Heart right ventricle (tissue), 16 donors: ENCODE measurements around the gene SHB. TPM values are rescaled to one million over a fixed set of nuclear protein-coding genes. Genes with fewer than 3 reads are reported as not detected.

Experiments used
- ATAC-seq, 8 donors: fragments of 200-7000 bp; cut with Tn5 transposase; one replicate each; pipeline ENCODE4 v1.9.1; 2020; ENCODE audit warnings: mild to moderate bottlenecking in 8 of 8, moderate library complexity in 8 of 8, moderate number of reproducible peaks in 1 of 8
- DNase-seq, 2 donors: peaks; one replicate each; pipeline ENCODE4 v3.0.0-alpha.2; 2020
- H3K27ac ChIP-seq, 10 donors: fragments of 200-600 bp; sonication (generic) in 2 of 10; one replicate each; pipeline versions ENCODE4 v1.5.0 to v1.8.0; 2020 to 2022; ENCODE audit warnings: mild to moderate bottlenecking in 3 of 10
- H3K27me3 ChIP-seq, 7 donors: fragments of 200-600 bp; one replicate each; pipeline ENCODE4 v1.8.0; 2021 to 2022; ENCODE audit warnings: mild to moderate bottlenecking in 2 of 7
- H3K36me3 ChIP-seq, 9 donors: fragments of 200-600 bp; sonication (generic) in 1 of 9; one replicate each; pipeline versions ENCODE4 v1.5.0 to v1.8.0; 2020 to 2022; ENCODE audit warnings: mild to moderate bottlenecking in 2 of 9
- H3K4me1 ChIP-seq, 9 donors: fragments of 200-600 bp; sonication (generic) in 1 of 9; one replicate each; pipeline versions ENCODE4 v1.5.0 to v1.8.0; 2020 to 2022; ENCODE audit warnings: mild to moderate bottlenecking in 4 of 9
- H3K4me3 ChIP-seq, 10 donors: fragments of 200-600 bp; sonication (generic) in 2 of 10; one replicate each; pipeline versions ENCODE4 v1.5.0 to v1.8.0; 2020 to 2022; ENCODE audit warnings: mild to moderate bottlenecking in 7 of 10, moderate library complexity in 2 of 10
- H3K9me3 ChIP-seq, 11 donors: fragments of 200-600 bp in 10 of 11; sonication (generic) in 2 of 11; one replicate each; pipeline versions ENCODE4 v1.5.0 to v1.8.0; 2013 to 2022; ENCODE audit warnings: mild to moderate bottlenecking in 2 of 11, control low read depth in 1 of 11, moderate library complexity in 1 of 11
- WGBS, 2 donors: extraction: QIAGEN DNeasy Blood & Tissue Kit; methylation state at CpG; one replicate each; pipeline ENCODE4 v1.1.7; 2013; ENCODE audit warnings: inconsistent platforms in 1 of 2; 5-methylcytosine and 5-hydroxymethylcytosine counted together
- intact Hi-C, 10 donors: fragments of 100-400 bp; cut with DNase I; formaldehyde crosslinking; loops; one replicate each; pipeline versions ENCODE4 v1.11.1 to v1.14.2; 2022
- polyA plus RNA-seq, 2 donors: library from polyadenylated mRNA; stranded (reverse); fragments of 200-250 nt; gene quantifications; one replicate each; pipeline ENCODE4 v1.2.3, GENCODE V29; 2013
- total RNA-seq, 10 donors: library from RNA; stranded (reverse); fragmentation: NEBNext Ultra II Directional in 3 of 10; extraction: Animal tissue kit (Norgen Biotek cat#: 25700) in 3 of 10; gene quantifications; one replicate each; pipeline versions ENCODE4 v1.2.1 to v1.2.4, GENCODE V29; 2021 to 2023
- TF ChIP-seq, protein P1 (sequence below), 9 donors: fragments of 200-600 bp; sonication (generic) in 2 of 9; IDR thresholded peaks; one replicate each; pipeline versions ENCODE4 v1.5.0 to v1.8.0; 2021 to 2022; ENCODE audit warnings: antibody characterized with exemption in 9 of 9, mild to moderate bottlenecking in 5 of 9, moderate library complexity in 1 of 9
- donor health status: Arrhythmogenic right ventricular cardiomyopathy.
- donor health status: ischemic (EF 13 %, LVEDD 7.1; RV severe dilation, severe dysfunction).
- donor health status: healthy with polysubstance abuse.
- donor health status: DM: no; HTN: yes; CAD: no.
- donor health status: DM: no; HTN: no; CAD: no.
- donor health status: ischemic (EF 25% LVEDD 6.9; RV normal size, moderate dysfunction).
- donor health status: ischemic (EF 25% LVEDD 5.7; RV mildly dilated, moderate dysfunction).
- donor health status: healthy.
- donor health status: DM: yes; HTN: yes; CAD: no.
- donor health status: Ischemic cardiomyopathy.
- donor health status: ischemic (EF 35%, LVEDD 5.7; RV mildly dilated, moderate dysfunction).
- donor health status: nonischemic (EF 11% LVEDD 7.7; RV severe dilation, severe dysfunction).
- donor health status: DM: yes; HTN: yes; CAD: no.
- donor health status: PGD.
- donor health status: ischemic (EF 29% LVEDD 5.4; RV normal size, mild dysfunction).
- donor health status: nonischemic (EF 23%, LVEDD 6.1; RV moderate dilation, normal function).

Gene SHB
- total and polyA plus RNA-seq, 12 donors: 5.7 to 26.6 (median 18.0) TPM

- intact Hi-C loops: no loop called here
- DNase-seq (no peak), ATAC-seq (no peak)
- TF ChIP-seq, protein P1, sequence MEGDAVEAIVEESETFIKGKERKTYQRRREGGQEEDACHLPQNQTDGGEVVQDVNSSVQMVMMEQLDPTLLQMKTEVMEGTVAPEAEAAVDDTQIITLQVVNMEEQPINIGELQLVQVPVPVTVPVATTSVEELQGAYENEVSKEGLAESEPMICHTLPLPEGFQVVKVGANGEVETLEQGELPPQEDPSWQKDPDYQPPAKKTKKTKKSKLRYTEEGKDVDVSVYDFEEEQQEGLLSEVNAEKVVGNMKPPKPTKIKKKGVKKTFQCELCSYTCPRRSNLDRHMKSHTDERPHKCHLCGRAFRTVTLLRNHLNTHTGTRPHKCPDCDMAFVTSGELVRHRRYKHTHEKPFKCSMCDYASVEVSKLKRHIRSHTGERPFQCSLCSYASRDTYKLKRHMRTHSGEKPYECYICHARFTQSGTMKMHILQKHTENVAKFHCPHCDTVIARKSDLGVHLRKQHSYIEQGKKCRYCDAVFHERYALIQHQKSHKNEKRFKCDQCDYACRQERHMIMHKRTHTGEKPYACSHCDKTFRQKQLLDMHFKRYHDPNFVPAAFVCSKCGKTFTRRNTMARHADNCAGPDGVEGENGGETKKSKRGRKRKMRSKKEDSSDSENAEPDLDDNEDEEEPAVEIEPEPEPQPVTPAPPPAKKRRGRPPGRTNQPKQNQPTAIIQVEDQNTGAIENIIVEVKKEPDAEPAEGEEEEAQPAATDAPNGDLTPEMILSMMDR (IDR thresholded peaks at IDR 0.05): no peak
- Histone ChIP-seq H3K27me3 (no peaks in the 10 kb centered on the region), H3K4me3 (no peak overlapping the region), H3K27ac (no peak overlapping the region), H3K9me3 (no peaks in the 10 kb centered on the region), H3K4me1 (peaks cover 14 to 86% (median 64%) of the 10 kb centered on the region in 9 donors), H3K36me3 (peaks cover 0 to 4% (median 0%) of the 10 kb centered on the region in 9 donors)
- 88 to 94% methylated on average over 17 of the region's 17 CpGs for WGBS, 2 donors
Observed at GRCh38 chr9:38003946-38004808, 64.8 kb downstream of the SHB start.

DNA sequence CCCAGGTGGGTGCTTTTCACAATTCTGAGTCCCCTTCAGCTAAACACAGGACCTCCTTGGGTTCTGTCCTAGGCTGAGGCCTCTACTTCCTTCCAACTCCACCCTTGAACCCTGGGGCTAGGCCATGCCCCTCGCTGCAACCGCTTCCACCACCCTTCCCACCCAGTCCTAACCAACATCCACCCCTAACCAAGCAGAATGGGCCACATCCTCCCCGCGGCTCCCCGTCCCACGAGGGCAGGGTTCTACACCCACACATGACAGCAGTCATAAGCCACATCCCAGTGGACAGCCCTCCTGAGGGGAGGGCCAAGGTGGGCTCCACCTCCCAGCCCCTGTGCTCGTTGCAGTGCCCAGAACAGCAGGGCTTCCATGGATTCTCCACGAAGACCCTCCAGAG lies 65.8 kb downstream of the SHB start:
- H3K9me3 ChIP-seq: no peaks in the 10 kb centered on the region
- no peak for DNase-seq
- TF ChIP-seq, protein P1 (IDR thresholded peaks at IDR 0.05): no peak
- H3K27me3 ChIP-seq: no peaks in the 10 kb centered on the region
- no peak overlapping the region for H3K4me3 ChIP-seq
- no peak overlapping the region for H3K27ac ChIP-seq
- ATAC-seq: no peak
- H3K36me3 ChIP-seq: peaks cover 0 to 4% (median 0%) of the 10 kb centered on the region in 9 donors
- 72 to 82% methylated on average over 8 of the region's 8 CpGs for WGBS, 2 donors
- intact Hi-C loops: no loop called here
- H3K4me1 ChIP-seq: peaks cover 5 to 86% (median 62%) of the 10 kb centered on the region in 9 donors

DNA sequence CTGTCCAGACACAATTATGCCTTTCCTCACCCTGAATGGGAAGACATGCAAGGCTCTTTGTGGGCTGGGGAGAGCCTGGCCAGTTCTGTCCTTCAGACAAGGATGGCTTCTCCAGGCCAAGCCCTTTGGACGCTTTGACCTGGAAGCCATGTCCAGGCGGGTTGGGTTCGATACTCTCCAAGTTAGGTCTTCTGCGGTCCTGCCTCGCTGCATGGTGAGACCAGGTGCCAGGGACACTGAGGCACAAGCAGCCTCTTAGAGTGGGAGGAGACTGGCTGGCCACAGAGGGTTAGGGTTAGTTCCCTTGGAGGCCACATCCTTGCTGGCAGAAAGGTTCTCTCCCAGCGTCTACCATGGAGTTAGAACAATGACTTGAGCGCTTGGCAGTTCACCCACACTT lies 67.6 kb downstream of the SHB start:
- DNase-seq (no peak), ATAC-seq (no peak)
- peaks cover 9 to 86% (median 60%) of the 10 kb centered on the region in 9 donors for H3K4me1 ChIP-seq
- H3K36me3 ChIP-seq: peaks cover 0 to 4% (median 0%) of the 10 kb centered on the region in 9 donors
- H3K27ac ChIP-seq: no peak overlapping the region
- no peaks in the 10 kb centered on the region for H3K27me3 ChIP-seq
- H3K4me3 ChIP-seq: no peak overlapping the region
- intact Hi-C loops: no loop called here
- no peaks in the 10 kb centered on the region for H3K9me3 ChIP-seq
- TF ChIP-seq, protein P1 (IDR thresholded peaks at IDR 0.05): no peak
- WGBS, 2 donors: 85 to 90% methylated on average over 7 of the region's 7 CpGs

- peaks cover 14 to 86% (median 61%) of the 10 kb centered on the region in 9 donors for H3K4me1 ChIP-seq
- no peaks in the 10 kb centered on the region for H3K9me3 ChIP-seq
- H3K36me3 ChIP-seq: peaks cover 0 to 4% (median 0%) of the 10 kb centered on the region in 9 donors
- no peaks in the 10 kb centered on the region for H3K27me3 ChIP-seq
- WGBS, 2 donors: 88 to 95% methylated on average over 5 of the region's 5 CpGs
- DNase-seq (no peak), ATAC-seq (no peak)
- no peak overlapping the region for H3K27ac ChIP-seq
- intact Hi-C loops: no loop called here
- no peak overlapping the region for H3K4me3 ChIP-seq
- TF ChIP-seq, protein P1 (IDR thresholded peaks at IDR 0.05): no peak
Observed at GRCh38 chr9:38000735-38001134, 68.3 kb downstream of the SHB start.
